Fibroblast of skin of right biceps (primary cell): ENCODE data around the gene HSD11B2.

ENCODE experiments used
- DNase-seq: peaks from one replicate; pipeline ENCODE4 v3.0.0-alpha.2; 2013

The HSD11B2 gene

GRCh38 chr16:67436640-67437193 lies 5.8 kb downstream of the HSD11B2 start:
- no peak for DNase-seq

- DNase-seq, result no peak
Measured at GRCh38 chr16:67437513-67437912, 6.6 kb downstream of the HSD11B2 start.

- DNase-seq, result no peak
Measured at GRCh38 chr16:67438098-67438791, 7.3 kb downstream of the HSD11B2 start.

GRCh38 chr16:67438824-67439393 lies 8.0 kb downstream of the HSD11B2 start:
- no peak for DNase-seq

- no peak for DNase-seq
Measured at GRCh38 chr16:67441271-67441753, 10.4 kb downstream of the HSD11B2 start.

- DNase-seq, result no peak
Measured at GRCh38 chr16:67441907-67442306, 11.0 kb downstream of the HSD11B2 start.

GRCh38 chr16:67442581-67443255 lies 11.8 kb downstream of the HSD11B2 start:
- DNase-seq, result no peak

- DNase-seq, result no peak
Measured at GRCh38 chr16:67443265-67443664, 12.3 kb downstream of the HSD11B2 start.

- DNase-seq, result no peak
Measured at GRCh38 chr16:67444259-67445125, 13.6 kb downstream of the HSD11B2 start.

GRCh38 chr16:67445126-67445426 lies 14.2 kb downstream of the HSD11B2 start:
- DNase-seq, result no peak

GRCh38 chr16:67445441-67445912 lies 14.6 kb downstream of the HSD11B2 start:
- no peak for DNase-seq

GRCh38 chr16:67445913-67446907 lies 15.3 kb downstream of the HSD11B2 start:
- DNase-seq, result no peak

- no peak for DNase-seq
Measured at GRCh38 chr16:67446968-67447507, 16.1 kb downstream of the HSD11B2 start.

GRCh38 chr16:67447508-67448076 lies 16.7 kb downstream of the HSD11B2 start:
- peak; percentile 27 for DNase-seq

- DNase-seq, result no peak
Measured at GRCh38 chr16:67448580-67448979, 17.7 kb downstream of the HSD11B2 start.

- no peak for DNase-seq
Measured at GRCh38 chr16:67449336-67449735, 18.4 kb downstream of the HSD11B2 start.

GRCh38 chr16:67449739-67450138 lies 18.8 kb downstream of the HSD11B2 start:
- no peak for DNase-seq

GRCh38 chr16:67451061-67451703 lies 20.3 kb downstream of the HSD11B2 start:
- DNase-seq, result no peak

GRCh38 chr16:67451704-67452435 lies 20.9 kb downstream of the HSD11B2 start:
- no peak for DNase-seq

- DNase-seq, result no peak
Measured at GRCh38 chr16:67454104-67454503, 23.2 kb downstream of the HSD11B2 start.
